ENCODE results near the gene PA2G4.

PA2G4 gene

DNA sequence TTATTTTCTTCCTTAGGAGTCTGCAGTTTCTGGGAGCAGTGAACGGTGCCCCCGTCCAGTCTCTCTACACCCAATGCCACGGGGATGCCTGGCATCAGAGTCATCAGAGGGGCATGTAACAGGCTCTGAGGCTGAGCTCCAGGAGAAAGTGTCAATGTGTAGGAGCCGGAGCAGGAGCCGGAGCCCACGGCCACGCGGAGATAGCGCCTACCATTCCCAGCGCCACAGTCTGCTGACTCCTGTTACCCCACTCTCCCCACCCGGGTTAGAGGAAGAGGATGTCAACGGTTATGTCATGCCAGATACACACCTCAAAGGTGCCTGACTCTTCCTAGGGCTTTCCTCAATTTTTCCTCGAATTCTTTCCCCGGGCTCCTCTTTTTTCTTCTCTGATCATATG, 3.3 kb upstream of the PA2G4 start:
- no peak for DNase-seq (ENCODE audit: low read depth)

DNA sequence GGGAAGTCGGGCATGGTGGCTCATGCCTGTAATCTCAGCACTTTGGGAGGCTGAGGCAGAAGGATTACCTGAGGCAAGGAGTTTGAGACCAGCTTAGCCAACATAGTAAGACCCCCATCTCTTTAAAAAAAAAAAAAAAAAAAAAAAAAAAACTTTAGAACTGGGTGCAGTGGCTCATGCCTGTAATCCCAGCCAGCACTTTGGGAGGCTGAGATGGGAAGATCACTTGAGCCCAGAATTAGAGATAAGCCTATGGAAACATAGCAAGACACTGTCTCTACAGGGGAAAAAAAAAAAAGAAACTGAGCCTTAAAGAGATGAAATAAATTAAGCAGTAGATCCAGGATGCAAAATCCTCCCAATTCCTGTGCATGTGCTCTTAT, 1.7 kb upstream of the PA2G4 start:
- DNase-seq (ENCODE audit: low read depth), result no peak

- no peak for DNase-seq (ENCODE audit: low read depth)
Measured at GRCh38 chr12:56103066-56103711, 1.2 kb upstream of the PA2G4 start.

GRCh38 chr12:56103823-56104108, 593 bp upstream of the PA2G4 start:
- DNase-seq (ENCODE audit: low read depth), result no peak

- DNase-seq (ENCODE audit: low read depth), result peak; percentile 57
Measured at GRCh38 chr12:56104815-56105608, 653 bp downstream of the PA2G4 start.

DNA sequence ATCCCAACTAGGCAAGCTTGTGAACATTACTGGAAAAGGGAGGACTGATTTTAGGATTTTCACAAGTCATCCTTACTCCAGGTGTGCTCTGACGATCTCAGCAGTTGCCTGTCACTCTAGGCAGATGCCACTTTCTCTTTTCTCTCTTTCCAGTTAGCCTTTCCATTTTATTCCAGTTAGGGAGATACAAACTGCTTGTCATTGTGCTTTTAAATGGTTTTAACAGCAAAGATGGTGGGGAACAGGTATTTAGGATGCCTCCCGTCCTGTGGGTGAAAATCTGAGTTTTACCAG, 1.2 kb downstream of the PA2G4 start:
- no peak for DNase-seq (ENCODE audit: low read depth)

GRCh38 chr12:56107242-56107641, 2.9 kb downstream of the PA2G4 start:
- DNase-seq (ENCODE audit: low read depth), result no peak

DNA sequence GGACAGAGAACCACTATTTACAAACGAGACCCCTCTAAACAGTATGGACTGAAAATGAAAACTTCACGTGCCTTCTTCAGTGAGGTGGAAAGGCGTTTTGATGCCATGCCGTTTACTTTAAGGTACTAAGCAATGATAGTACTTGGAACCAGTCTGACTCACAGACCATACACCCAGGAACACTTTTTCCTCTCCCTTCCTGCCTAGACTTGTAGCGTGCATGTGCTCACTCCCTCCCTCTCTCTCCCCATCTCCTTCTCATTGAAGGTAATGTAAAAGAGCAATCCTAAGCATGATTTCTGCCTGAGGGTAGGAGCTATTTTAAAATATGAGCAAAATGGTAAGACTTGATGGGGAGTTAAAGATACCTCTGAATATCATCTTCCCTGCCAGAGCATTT, 6.2 kb downstream of the PA2G4 start:
- no peak for DNase-seq (ENCODE audit: low read depth)

GRCh38 chr12:56114084-56114483, 9.7 kb downstream of the PA2G4 start:
- no peak for DNase-seq (ENCODE audit: low read depth)

DNA sequence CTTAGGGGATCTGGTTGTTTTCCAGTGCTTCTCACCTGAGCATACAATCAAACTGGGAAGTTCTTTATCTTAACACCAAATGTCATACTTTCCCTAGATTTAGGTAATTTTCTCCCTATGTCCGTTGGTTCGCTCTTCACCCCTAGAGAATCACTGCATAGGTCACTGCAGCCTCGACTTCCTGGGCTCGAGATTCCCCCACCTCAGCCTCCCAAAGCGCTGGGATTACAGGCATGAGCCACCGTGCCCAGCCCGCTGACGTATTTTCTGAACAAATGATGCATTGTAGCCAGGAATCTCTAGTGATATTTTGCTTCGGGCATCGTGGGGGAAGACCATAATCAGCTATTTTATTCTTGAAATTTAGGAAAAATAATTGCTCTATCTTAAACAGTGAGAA, 11.0 kb downstream of the PA2G4 start:
- peak; percentile 79 for DNase-seq (ENCODE audit: low read depth)

GRCh38 chr12:56116267-56117081, 12.1 kb downstream of the PA2G4 start, which contains the start of gene RPL41:
Gene RPL41 (plus strand): TSS chr12:56116633.
- DNase-seq (ENCODE audit: low read depth), result peak; percentile 97

- DNase-seq (ENCODE audit: low read depth), result peak; percentile 25
Measured at GRCh38 chr12:56117082-56117706, 12.8 kb downstream of the PA2G4 start.

DNA sequence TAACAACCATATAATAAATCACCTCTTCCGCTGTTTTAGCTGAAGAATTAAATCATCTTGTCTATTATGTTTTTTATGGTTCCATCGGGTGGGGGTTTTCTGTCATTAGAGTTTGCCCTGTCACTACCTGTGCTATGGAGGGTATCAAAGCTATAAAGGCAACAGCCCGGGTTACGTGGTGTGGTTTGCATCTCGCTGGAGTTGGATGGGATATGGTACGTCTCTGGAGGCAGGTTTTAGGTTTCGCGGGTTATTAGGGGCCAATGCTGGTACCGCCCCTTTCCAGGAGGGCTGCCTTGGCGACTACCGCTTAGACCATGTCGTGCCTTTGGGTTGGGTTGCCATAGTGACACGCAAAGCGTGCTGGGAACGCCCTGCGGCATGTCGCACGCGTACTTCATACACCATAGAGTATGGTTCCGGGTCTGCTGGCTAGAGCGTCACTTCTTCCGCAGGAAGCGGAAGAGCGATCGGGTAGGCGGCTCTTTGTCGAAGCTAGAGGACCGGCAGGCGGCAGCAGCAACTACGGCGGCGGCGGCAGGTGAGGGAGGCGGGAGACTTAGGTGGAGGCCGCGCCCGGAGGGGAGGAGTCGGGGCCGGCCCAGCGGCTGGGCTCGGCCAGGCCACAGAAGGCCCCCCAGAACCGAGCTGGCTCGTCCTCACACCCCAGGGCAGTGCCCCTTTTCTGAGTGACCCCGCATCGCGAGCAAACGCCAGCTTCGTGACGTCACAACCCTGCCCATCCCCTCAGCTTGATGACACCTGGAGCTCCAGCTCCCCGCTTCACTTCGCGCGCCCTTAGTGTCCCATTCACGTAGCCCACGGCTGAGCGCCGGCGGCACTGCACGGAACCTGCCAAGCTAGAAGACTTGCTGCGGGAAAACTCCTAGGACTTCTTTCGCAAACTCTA, 13.7 kb downstream of the PA2G4 start, which contains the start of gene ZC3H10:
ZC3H10 (plus strand) TSS at position 489 of the 910 bp plus-strand sequence. CDS start 2,297 bp downstream, outside the sequence.
- DNase-seq (ENCODE audit: low read depth), result peak; percentile 100

DNA sequence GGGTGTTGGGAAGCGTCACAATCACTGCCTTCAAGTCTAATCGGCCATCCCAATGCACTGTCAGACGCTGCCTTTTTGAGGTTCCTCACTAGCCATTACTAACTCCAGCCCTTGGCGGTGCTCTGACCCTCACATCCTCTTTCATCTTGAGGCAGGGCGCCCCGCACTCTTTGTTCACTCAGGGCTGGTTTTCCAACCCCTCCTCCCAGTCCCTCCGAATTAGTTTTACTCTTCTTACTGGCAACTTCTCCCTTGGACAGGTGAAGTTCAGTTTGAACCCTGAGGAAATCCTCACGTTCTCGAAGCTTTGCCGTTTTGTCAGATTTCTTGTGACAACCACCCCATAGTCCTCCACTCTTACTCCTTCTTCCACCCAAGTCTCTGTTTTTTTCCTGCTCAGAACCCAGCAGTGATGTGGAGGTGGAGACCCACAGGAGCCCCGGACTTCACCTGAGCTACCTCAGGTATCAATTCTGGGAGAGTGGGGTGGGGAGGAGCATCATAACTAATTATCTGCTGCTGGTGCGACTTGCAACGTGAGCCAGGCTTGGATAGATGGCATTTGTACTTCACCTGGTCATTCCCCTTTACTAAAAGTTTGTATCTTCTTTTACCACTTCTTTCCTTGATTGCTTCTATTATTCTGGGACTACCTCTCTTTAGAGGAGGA, 14.5 kb downstream of the PA2G4 start:
- DNase-seq (ENCODE audit: low read depth), result no peak

GRCh38 chr12:56119361-56119796, 15.0 kb downstream of the PA2G4 start:
- peak; percentile 95 for DNase-seq (ENCODE audit: low read depth)

GRCh38 chr12:56120158-56120846, 15.9 kb downstream of the PA2G4 start:
- peak; percentile 59 for DNase-seq (ENCODE audit: low read depth)

DNA sequence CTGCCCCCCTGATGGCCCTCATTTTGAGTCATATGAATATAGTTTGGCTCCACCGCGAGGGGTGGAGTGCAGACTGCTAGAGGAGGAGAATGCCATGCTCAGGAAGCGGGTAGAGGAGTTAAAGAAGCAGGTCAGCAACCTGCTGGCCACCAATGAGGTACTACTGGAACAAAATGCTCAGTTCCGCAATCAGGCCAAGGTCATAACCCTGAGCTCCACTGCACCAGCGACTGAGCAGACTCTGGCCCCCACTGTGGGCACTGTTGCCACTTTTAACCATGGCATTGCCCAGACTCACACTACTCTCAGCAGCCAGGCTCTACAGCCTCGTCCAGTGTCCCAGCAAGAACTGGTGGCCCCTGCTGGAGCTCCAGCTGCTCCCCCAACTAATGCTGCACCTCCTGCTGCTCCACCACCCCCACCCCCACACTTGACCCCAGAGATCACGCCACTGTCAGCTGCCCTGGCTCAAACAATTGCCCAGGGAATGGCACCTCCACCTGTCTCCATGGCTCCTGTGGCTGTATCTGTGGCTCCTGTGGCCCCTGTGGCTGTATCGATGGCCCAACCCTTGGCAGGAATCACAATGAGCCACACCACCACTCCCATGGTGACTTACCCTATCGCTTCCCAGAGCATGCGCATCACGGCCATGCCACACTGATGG, 17.0 kb downstream of the PA2G4 start:
- no peak for DNase-seq (ENCODE audit: low read depth)

- no peak for DNase-seq (ENCODE audit: low read depth)
Measured at GRCh38 chr12:56122637-56123036, 18.3 kb downstream of the PA2G4 start.

DNA sequence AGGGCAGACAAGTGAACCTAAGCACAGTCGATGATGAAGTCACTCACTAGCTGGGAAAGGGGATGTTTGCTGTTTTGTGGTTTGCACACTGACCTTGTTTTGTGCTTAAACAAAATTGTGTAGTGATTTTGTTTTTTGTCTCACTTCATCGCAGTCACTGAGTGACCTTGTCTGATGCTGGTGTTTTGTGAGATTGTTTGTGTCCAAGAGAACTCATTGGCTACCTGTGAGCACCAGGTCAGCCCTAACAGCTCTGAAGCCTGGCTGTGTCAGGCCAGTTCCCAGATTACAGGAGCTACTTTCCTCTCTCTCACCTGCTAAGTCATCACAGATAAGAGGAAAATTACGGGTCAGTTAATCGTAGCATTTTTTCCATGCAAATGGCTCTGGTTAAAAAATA, 19.8 kb downstream of the PA2G4 start:
- no peak for DNase-seq (ENCODE audit: low read depth)

Data from ELR (cell line).